Measurements from ENCODE around the gene CGREF1. TPM values are rescaled to one million over a fixed set of nuclear protein-coding genes. Genes with fewer than 3 reads are reported as not detected.

The CGREF1 gene
- total and polyA plus RNA-seq, 2 donors (not counting 3 experiments of a cell fraction or from before 2014, with no cell fraction given) = 2.9 to 5.8 TPM

DNA sequence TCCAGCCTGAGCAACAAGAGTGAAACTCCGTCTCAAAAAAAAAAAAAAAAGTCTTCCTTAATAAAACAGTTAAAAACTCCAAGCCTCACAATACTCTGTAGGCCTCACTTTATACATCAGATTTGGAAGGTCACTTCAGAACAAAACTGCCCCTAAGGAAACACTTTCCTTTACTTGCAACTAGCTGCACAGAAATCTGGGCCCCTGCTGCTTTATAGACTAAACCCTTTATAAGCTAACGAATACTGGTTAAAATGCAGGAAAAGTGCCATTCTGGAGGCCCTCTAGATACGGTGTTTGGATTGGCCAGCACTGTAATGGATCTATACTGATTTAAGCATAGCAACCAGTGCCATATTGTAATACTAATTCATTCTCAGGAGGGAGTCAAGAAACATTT, 6.2 kb upstream of the CGREF1 start:
- H2AFZ ChIP-seq (ENCODE audit: low read depth, low read length) = no peak overlapping the region
- H3K9me1 ChIP-seq (replicated peaks; ENCODE audit: control insufficient read depth, extremely low read depth, insufficient read depth, low read length) = no peaks in the 10 kb centered on the region
- DNase-seq (ENCODE audit: low read depth, low spot score) (no peak), FAIRE-seq (no peak)
- ChIA-PET CTCF (interaction anchor here (1.1 kb wide), 1 partner anchor 9 kb away, joined by 4 read pairs; no protein-coding TSS in a partner anchor), POLR2A (no interaction called here)
- H3K4me2 ChIP-seq (ENCODE audit: insufficient read depth, low read length) = no peak overlapping the region
- H3K9ac ChIP-seq (replicated peaks; ENCODE audit: extremely low read depth, insufficient read depth, low read length) = no peak overlapping the region
- dilution Hi-C loops (cut with MboI; ENCODE audit: extremely low pct_ligation_motif_present, low sequenced_read_pairs) = no loop called here
- intact Hi-C loops (cut with micrococcal nuclease) = no loop called here
- no peaks in the 10 kb centered on the region for H3K9me3 ChIP-seq (replicated peaks; ENCODE audit: control insufficient read depth, insufficient read depth, low read length)
- no peaks in the 10 kb centered on the region for H4K20me1 ChIP-seq (replicated peaks; ENCODE audit: control insufficient read depth, extremely low read depth, insufficient read depth, low read length)
- no peak overlapping the region for H3K4me3 ChIP-seq (replicated peaks in 1 of 3; ENCODE audit: insufficient read depth in 1 of 3, low read depth in 1 of 3, low read length in 3 of 3)
- TF ChIP-seq, protein P1, sequence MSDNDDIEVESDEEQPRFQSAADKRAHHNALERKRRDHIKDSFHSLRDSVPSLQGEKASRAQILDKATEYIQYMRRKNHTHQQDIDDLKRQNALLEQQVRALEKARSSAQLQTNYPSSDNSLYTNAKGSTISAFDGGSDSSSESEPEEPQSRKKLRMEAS (IDR thresholded peaks at IDR 0.05; ENCODE audit: insufficient read depth, insufficient read length) = no peak
- no peak for TF ChIP-seq POLR2A (IDR thresholded peaks at IDR 0.05; ENCODE audit: low read depth, low read length)
- no peak for TF ChIP-seq POLR2AphosphoS5 (IDR thresholded peaks at IDR 0.05; ENCODE audit: insufficient read depth, low read depth, low read length)
- no peak for TF ChIP-seq MYC (IDR thresholded peaks at IDR 0.05; ENCODE audit: low read depth, low read length)
- TF ChIP-seq EZH2 (IDR thresholded peaks at IDR 0.05; ENCODE audit: borderline replicate concordance, low read depth, low read length, severe bottlenecking) = no peak
- TF ChIP-seq FOS (IDR thresholded peaks at IDR 0.05; ENCODE audit: borderline replicate concordance, insufficient read depth, low read length) = no peak
- TF ChIP-seq JUN (IDR thresholded peaks at IDR 0.05; ENCODE audit: borderline replicate concordance, insufficient read depth, insufficient read length, low read depth) = no peak
- TF ChIP-seq, protein P2, sequence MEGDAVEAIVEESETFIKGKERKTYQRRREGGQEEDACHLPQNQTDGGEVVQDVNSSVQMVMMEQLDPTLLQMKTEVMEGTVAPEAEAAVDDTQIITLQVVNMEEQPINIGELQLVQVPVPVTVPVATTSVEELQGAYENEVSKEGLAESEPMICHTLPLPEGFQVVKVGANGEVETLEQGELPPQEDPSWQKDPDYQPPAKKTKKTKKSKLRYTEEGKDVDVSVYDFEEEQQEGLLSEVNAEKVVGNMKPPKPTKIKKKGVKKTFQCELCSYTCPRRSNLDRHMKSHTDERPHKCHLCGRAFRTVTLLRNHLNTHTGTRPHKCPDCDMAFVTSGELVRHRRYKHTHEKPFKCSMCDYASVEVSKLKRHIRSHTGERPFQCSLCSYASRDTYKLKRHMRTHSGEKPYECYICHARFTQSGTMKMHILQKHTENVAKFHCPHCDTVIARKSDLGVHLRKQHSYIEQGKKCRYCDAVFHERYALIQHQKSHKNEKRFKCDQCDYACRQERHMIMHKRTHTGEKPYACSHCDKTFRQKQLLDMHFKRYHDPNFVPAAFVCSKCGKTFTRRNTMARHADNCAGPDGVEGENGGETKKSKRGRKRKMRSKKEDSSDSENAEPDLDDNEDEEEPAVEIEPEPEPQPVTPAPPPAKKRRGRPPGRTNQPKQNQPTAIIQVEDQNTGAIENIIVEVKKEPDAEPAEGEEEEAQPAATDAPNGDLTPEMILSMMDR (IDR thresholded peaks at IDR 0.05; ENCODE audit: extremely low read depth in 1 of 2, insufficient read depth in 1 of 2, low read depth in 1 of 2, low read length in 2 of 2) = no peak
- TF ChIP-seq GATA2 (IDR thresholded peaks at IDR 0.05; ENCODE audit: insufficient read depth, insufficient read length, low read depth, low read length) = no peak
- no TSS peak for BruUV-seq (replicated peaks)
- no peaks in the 10 kb centered on the region for H3K79me2 ChIP-seq (ENCODE audit: control insufficient read depth, insufficient read depth, low read length)
- no peaks in the 10 kb centered on the region for H3K36me3 ChIP-seq (ENCODE audit: control insufficient read depth in 2 of 2, extremely low read depth in 1 of 2, insufficient read depth in 2 of 2, low read length in 2 of 2)
- no peaks in the 10 kb centered on the region for H3K4me1 ChIP-seq (ENCODE audit: control insufficient read depth, extremely low read depth, insufficient read depth, low read length)
- peaks cover 8 to 13% of the 10 kb centered on the region in 2 experiments for H3K27me3 ChIP-seq (ENCODE audit: control insufficient read depth in 2 of 2, insufficient read depth in 2 of 2, low read length in 2 of 2)
- H3K27ac ChIP-seq (ENCODE audit: insufficient read depth, low read depth, low read length) = no peak overlapping the region

All from endothelial cell of umbilical vein (primary cell).